Hepatocyte (in vitro differentiated cells): ENCODE results near the gene ITGB4. TPM values are rescaled to one million over a fixed set of nuclear protein-coding genes. Genes with fewer than 3 reads are reported as not detected.

Source experiments
- DNase-seq: peaks from one replicate; pipeline ENCODE4 v3.0.0-alpha.2; 2016; ENCODE audit warnings: low spot score
- H2AFZ ChIP-seq: fragments of 200-600 bp; sonication (generic); 2 replicates; pipeline ENCODE4 v1.6.0; 2016; ENCODE audit warnings: antibody characterized with exemption, mild to moderate bottlenecking
- H3K27ac ChIP-seq: fragments of 200-600 bp; sonication (generic); 2 replicates; pipeline ENCODE4 v1.5.1; 2016; ENCODE audit warnings: mild to moderate bottlenecking
- H3K27me3 ChIP-seq: fragments of 200-600 bp; sonication (generic); 2 replicates; pipeline ENCODE4 v1.6.1; 2016
- H3K36me3 ChIP-seq: fragments of 200-600 bp; sonication (generic); replicated peaks from 2 replicates; pipeline ENCODE4 v1.5.1; 2016; ENCODE audit warnings: low read depth; ENCODE audit not compliant: insufficient read depth
- H3K4me1 ChIP-seq: fragments of 200-600 bp; sonication (generic); 2 replicates; pipeline ENCODE4 v1.5.1; 2016; ENCODE audit warnings: mild to moderate bottlenecking, moderate library complexity; ENCODE audit not compliant: insufficient read depth
- H3K4me2 ChIP-seq: fragments of 200-600 bp; sonication (generic); 2 replicates; pipeline ENCODE4 v1.6.0; 2016
- H3K4me3 ChIP-seq: fragments of 200-600 bp; sonication (generic); 2 replicates; pipeline ENCODE4 v1.5.1; 2016; ENCODE audit warnings: mild to moderate bottlenecking
- H3K79me2 ChIP-seq: fragments of 200-600 bp; sonication (generic); 2 replicates; pipeline ENCODE4 v1.6.0; 2017; ENCODE audit warnings: mild to moderate bottlenecking
- H3K9me2 ChIP-seq: fragments of 200-600 bp; sonication (generic); replicated peaks from 2 replicates; pipeline ENCODE4 v1.6.0; 2017; ENCODE audit warnings: mild to moderate bottlenecking; ENCODE audit not compliant: insufficient read depth
- H3K9me3 ChIP-seq: fragments of 200-600 bp; sonication (generic); 2 replicates; pipeline ENCODE4 v1.5.1; 2016; ENCODE audit warnings: low read depth, mild to moderate bottlenecking
- H4K20me1 ChIP-seq: fragments of 200-600 bp; sonication (generic); 2 replicates; pipeline ENCODE4 v1.6.0; 2016; ENCODE audit warnings: mild to moderate bottlenecking; ENCODE audit not compliant: insufficient read depth, poor library complexity, severe bottlenecking
- CTCF ChIP-seq: fragments of 200-600 bp; sonication (generic); IDR thresholded peaks from 2 replicates; pipeline ENCODE4 v1.5.1; 2016; ENCODE audit warnings: antibody characterized with exemption, mild to moderate bottlenecking; ENCODE audit not compliant: poor library complexity
- EZH2 ChIP-seq: fragments of 200-600 bp; sonication (generic); IDR thresholded peaks from 2 replicates; pipeline ENCODE4 v1.6.1; 2016; ENCODE audit warnings: antibody characterized with exemption, mild to moderate bottlenecking, borderline replicate concordance
- EZH2phosphoT487 ChIP-seq: fragments of 200-600 bp; sonication (generic); IDR thresholded peaks from one replicate; pipeline ENCODE4 v1.6.1; 2018; ENCODE audit warnings: antibody characterized with exemption, mild to moderate bottlenecking, low read depth, moderate library complexity; ENCODE audit not compliant: unreplicated experiment, severe bottlenecking
- whole genome bisulfite sequencing: methylation state at CpG from one replicate; pipeline ENCODE4 v1.1.6; 2016; ENCODE audit warnings: low lambda C conversion rate; ENCODE audit errors: missing lambda C conversion rate; 5-methylcytosine and 5-hydroxymethylcytosine counted together
- polyA plus RNA-seq: library from polyadenylated mRNA; unstranded; fragments of >200 nt; fragmentation: Nextera tagmentation; extraction: Ambion mirVana; gene quantifications from 2 replicates; pipeline ENCODE4 v1.2.1, GENCODE V29; 2016
- total RNA-seq: library from RNA; depleted of rRNA; stranded (reverse); fragments of >200 nt; gene quantifications from 2 replicates; pipeline ENCODE4 v1.2.3, GENCODE V29; 2014

Gene ITGB4
- total and polyA plus RNA-seq, 2 experiments from 2014 or later = 15.7 to 23.5 TPM

GRCh38 chr17:75721463-75722011 lies 278 bp downstream of the ITGB4 start:
- TF ChIP-seq EZH2phosphoT487 = no peak
- TF ChIP-seq CTCF = no peak
- no peak for TF ChIP-seq EZH2
- peak overlapping the region; percentile 86 for H3K4me2 ChIP-seq
- no peaks in the 10 kb centered on the region for H3K9me3 ChIP-seq
- no peaks in the 10 kb centered on the region for H3K9me2 ChIP-seq
- H3K27ac ChIP-seq = peak overlapping the region; percentile 89
- peaks cover 9% of the 10 kb centered on the region for H3K79me2 ChIP-seq
- DNase-seq = no peak
- H2AFZ ChIP-seq = peak overlapping the region; percentile 34
- H3K4me3 ChIP-seq = peak overlapping the region; percentile 51
- H3K4me1 ChIP-seq = peaks cover 4% of the 10 kb centered on the region
- no peaks in the 10 kb centered on the region for H4K20me1 ChIP-seq
- peaks cover 3% of the 10 kb centered on the region for H3K27me3 ChIP-seq
- WGBS = 60% methylated on average over 10 of the region's 33 CpGs
- H3K36me3 ChIP-seq = no peaks in the 10 kb centered on the region

- Histone ChIP-seq H3K9me2 (no peaks in the 10 kb centered on the region), H3K4me2 (peak overlapping the region; percentile 86), H3K36me3 (no peaks in the 10 kb centered on the region), H3K4me3 (peak overlapping the region; percentile 51), H3K4me1 (peaks cover 4% of the 10 kb centered on the region), H3K27ac (peak overlapping the region; percentile 89), H3K27me3 (peaks cover 3% of the 10 kb centered on the region), H4K20me1 (no peaks in the 10 kb centered on the region), H2AFZ (no peak overlapping the region), H3K79me2 (peaks cover 9% of the 10 kb centered on the region), H3K9me3 (no peaks in the 10 kb centered on the region)
- WGBS = 85% methylated on average over 5 of the region's 5 CpGs
- no peak for DNase-seq
- TF ChIP-seq EZH2 (no peak), EZH2phosphoT487 (no peak), CTCF (no peak)
Observed at GRCh38 chr17:75722076-75722475, 817 bp downstream of the ITGB4 start.

- TF ChIP-seq EZH2 = no peak
- TF ChIP-seq EZH2phosphoT487 = no peak
- no peak for TF ChIP-seq CTCF
- Histone ChIP-seq H3K36me3 (no peaks in the 10 kb centered on the region), H3K27me3 (peaks cover 3% of the 10 kb centered on the region), H2AFZ (no peak overlapping the region), H3K4me2 (peak overlapping the region; percentile 86), H4K20me1 (no peaks in the 10 kb centered on the region), H3K4me3 (no peak overlapping the region), H3K9me3 (no peaks in the 10 kb centered on the region), H3K9me2 (no peaks in the 10 kb centered on the region), H3K79me2 (peaks cover 9% of the 10 kb centered on the region), H3K4me1 (peaks cover 4% of the 10 kb centered on the region), H3K27ac (peak overlapping the region; percentile 89)
- WGBS = 90% methylated on average over 9 of the region's 9 CpGs
- no peak for DNase-seq
Observed at GRCh38 chr17:75722542-75723095, 1.4 kb downstream of the ITGB4 start.
